Putamen (tissue), 1 donor: Measurements from ENCODE around the gene MICAL2.

Source experiments
- DNase-seq: peaks from one replicate; pipeline ENCODE4 v3.0.0-alpha.2; 2016; ENCODE audit warnings: low spot score

The MICAL2 gene

GRCh38 chr11:12110201-12110713 is at the start of gene MICAL2:
Gene MICAL2 (plus strand): TSS chr11:12110590. CDS start chr11:12162156, 51,566 bp downstream.
- DNase-seq = peak; percentile 86

- no peak for DNase-seq
These were observed 48.4 kb upstream of the MICAL2 start for GRCh38 chr11:12061851-12062560.

GRCh38 chr11:12063251-12063650 is 47.1 kb upstream of the MICAL2 start:
- no peak for DNase-seq

- no peak for DNase-seq
These were observed 46.0 kb upstream of the MICAL2 start for GRCh38 chr11:12064136-12064953.

GRCh38 chr11:12064954-12065280 is 45.5 kb upstream of the MICAL2 start:
- no peak for DNase-seq

GRCh38 chr11:12066056-12066798 is 44.2 kb upstream of the MICAL2 start:
- no peak for DNase-seq

- no peak for DNase-seq
These were observed 43.4 kb upstream of the MICAL2 start for GRCh38 chr11:12066799-12067508.

GRCh38 chr11:12067796-12068357 is 42.5 kb upstream of the MICAL2 start:
- DNase-seq = no peak

- no peak for DNase-seq
These were observed 41.2 kb upstream of the MICAL2 start for GRCh38 chr11:12069066-12069676.

- DNase-seq = no peak
These were observed 39.7 kb upstream of the MICAL2 start for GRCh38 chr11:12070446-12071267.

GRCh38 chr11:12071574-12071973 is 38.8 kb upstream of the MICAL2 start:
- no peak for DNase-seq

- no peak for DNase-seq
These were observed 37.0 kb upstream of the MICAL2 start for GRCh38 chr11:12073436-12073835.

- no peak for DNase-seq
These were observed 36.5 kb upstream of the MICAL2 start for GRCh38 chr11:12073886-12074285.

GRCh38 chr11:12074529-12075195 is 35.7 kb upstream of the MICAL2 start:
- DNase-seq = no peak

GRCh38 chr11:12075291-12075690 is 35.1 kb upstream of the MICAL2 start:
- no peak for DNase-seq

GRCh38 chr11:12075822-12076821 is 34.3 kb upstream of the MICAL2 start:
- DNase-seq = no peak

GRCh38 chr11:12076840-12077534 is 33.4 kb upstream of the MICAL2 start:
- no peak for DNase-seq
